ENCODE data around the gene TESPA1. TPM values are rescaled to one million over a fixed set of nuclear protein-coding genes. Genes with fewer than 3 reads are reported as not detected.

TESPA1 gene
- polyA plus RNA-seq, 1 of the 3 experiments (the other 2 are of a cell fraction): not detected

GRCh38 chr12:54967461-54967860, 17.1 kb downstream of the TESPA1 start:
- Histone ChIP-seq H3K9me3 (no peaks in the 10 kb centered on the region), H3K36me3 (replicated peaks in 1 of 2; ENCODE audit: control insufficient read depth in 1 of 2, insufficient read depth in 2 of 2, low read length in 1 of 2) (no peaks in the 10 kb centered on the region), H3K9me2 (no peaks in the 10 kb centered on the region), H3K4me3 (ENCODE audit: low read depth in 2 of 2, low read length in 1 of 2) (no peak overlapping the region), H3K79me2 (ENCODE audit: insufficient read depth) (no peaks in the 10 kb centered on the region), H3K4me1 (ENCODE audit: control insufficient read depth in 1 of 2, insufficient read depth in 2 of 2, low read depth in 1 of 2, low read length in 1 of 2) (no peaks in the 10 kb centered on the region), H2AFZ (ENCODE audit: low read depth) (no peak overlapping the region), H3K9ac (no peak overlapping the region), H3F3A (replicated peaks; ENCODE audit: insufficient read depth) (no peaks in the 10 kb centered on the region), H3K27me3 (ENCODE audit: insufficient read depth) (peaks cover 37% of the 10 kb centered on the region; the same call in 1 of the 2 replicates), H3K4me2 (no peak overlapping the region), H3K27ac (ENCODE audit: low read depth in 2 of 2, low read length in 1 of 2) (no peak overlapping the region), H4K20me1 (ENCODE audit: insufficient read depth) (no peaks in the 10 kb centered on the region)
- DNase-seq: no peak
- TF ChIP-seq PBX3 (IDR thresholded peaks at IDR 0.05) (no peak), TCF12 (IDR thresholded peaks at IDR 0.05) (no peak), CHD2 (IDR thresholded peaks at IDR 0.05; ENCODE audit: low read length, partially characterized antibody) (no peak), SMC3 (IDR thresholded peaks at IDR 0.05; ENCODE audit: low read depth, low read length) (no peak), MEF2A (IDR thresholded peaks at IDR 0.05; ENCODE audit: borderline replicate concordance, low read depth) (no peak), RCOR1 (IDR thresholded peaks at IDR 0.05; ENCODE audit: low read length) (no peak), NFIC (IDR thresholded peaks at IDR 0.05; ENCODE audit: borderline replicate concordance) (no peak), FOXJ3 (CRISPR knock-in tag; IDR thresholded peaks at IDR 0.05) (no peak), ZBTB33 (IDR thresholded peaks at IDR 0.05; ENCODE audit: borderline replicate concordance, low read depth) (no peak), NRF1 (IDR thresholded peaks at IDR 0.05; ENCODE audit: low read depth, low read length) (no peak), IRF3 (IDR thresholded peaks at IDR 0.05; ENCODE audit: low read depth, low read length) (no peak), CTCF (IDR thresholded peaks at IDR 0.05) (no peak), YY1 (IDR thresholded peaks at IDR 0.05; ENCODE audit: low read depth) (no peak)
- POLR2A ChIA-PET: no interaction called here
- CTCF ChIA-PET: interaction anchor here (1.9 kb wide), 1 partner anchor 218 kb away, joined by 4 read pairs; no protein-coding TSS in a partner anchor
- WGBS (ENCODE audit: low lambda C conversion rate): 3% methylated on average over 2 of the region's 2 CpGs
